GM12874 (cell line): ENCODE measurements around the gene C10orf67.

Experiments
- TF ChIP-seq, protein P1 (sequence below): IDR thresholded peaks from 2 replicates; pipeline ENCODE4 v1.5.1; 2011; ENCODE audit warnings: low read depth, mild to moderate bottlenecking, control low read depth, low read length, moderate library complexity; ENCODE audit not compliant: insufficient read depth

C10orf67 gene

DNA sequence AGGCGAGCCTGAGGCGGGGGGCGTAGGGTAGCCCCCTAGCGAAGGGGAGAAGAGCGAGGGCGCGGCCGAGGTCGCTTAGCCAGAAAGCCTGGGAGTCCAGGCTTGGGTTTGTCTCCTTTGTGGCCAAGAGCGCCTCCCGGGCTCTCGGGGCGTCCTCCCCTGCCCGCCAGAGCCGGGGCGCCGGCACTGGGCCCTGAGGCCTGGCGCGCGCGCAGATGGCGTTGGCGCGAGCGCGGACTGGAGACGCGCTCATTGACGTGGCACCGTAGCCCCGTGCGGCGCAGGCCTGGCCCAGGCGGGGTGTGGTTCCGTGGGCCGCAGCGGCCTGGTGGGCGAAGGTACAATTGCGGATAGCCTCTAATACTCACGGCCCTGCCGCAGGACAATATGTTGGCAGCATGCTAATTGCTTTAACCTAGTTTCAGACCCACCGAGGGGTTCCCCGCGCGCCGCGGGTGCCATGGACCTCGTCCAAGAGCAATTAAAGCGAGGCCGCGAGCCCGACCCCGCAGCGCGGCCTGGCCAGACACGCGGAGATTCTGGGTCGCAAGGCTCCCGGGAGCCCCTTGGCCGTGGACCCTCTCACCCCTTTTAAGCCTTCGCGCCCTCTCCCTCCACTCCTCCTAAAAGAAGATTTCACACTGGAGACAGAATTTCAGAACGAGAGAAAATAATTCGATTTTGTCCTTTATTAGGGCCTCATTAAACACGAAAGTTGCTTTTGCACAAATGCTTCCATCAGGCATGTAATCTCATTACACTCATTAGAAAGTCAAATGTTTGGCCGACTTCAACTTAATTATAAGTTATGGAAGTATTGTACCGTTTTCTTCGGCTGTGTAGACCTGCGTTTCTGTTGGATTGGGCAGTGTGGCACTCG is 149.4 kb downstream of the C10orf67 start:
- TF ChIP-seq, protein P1, sequence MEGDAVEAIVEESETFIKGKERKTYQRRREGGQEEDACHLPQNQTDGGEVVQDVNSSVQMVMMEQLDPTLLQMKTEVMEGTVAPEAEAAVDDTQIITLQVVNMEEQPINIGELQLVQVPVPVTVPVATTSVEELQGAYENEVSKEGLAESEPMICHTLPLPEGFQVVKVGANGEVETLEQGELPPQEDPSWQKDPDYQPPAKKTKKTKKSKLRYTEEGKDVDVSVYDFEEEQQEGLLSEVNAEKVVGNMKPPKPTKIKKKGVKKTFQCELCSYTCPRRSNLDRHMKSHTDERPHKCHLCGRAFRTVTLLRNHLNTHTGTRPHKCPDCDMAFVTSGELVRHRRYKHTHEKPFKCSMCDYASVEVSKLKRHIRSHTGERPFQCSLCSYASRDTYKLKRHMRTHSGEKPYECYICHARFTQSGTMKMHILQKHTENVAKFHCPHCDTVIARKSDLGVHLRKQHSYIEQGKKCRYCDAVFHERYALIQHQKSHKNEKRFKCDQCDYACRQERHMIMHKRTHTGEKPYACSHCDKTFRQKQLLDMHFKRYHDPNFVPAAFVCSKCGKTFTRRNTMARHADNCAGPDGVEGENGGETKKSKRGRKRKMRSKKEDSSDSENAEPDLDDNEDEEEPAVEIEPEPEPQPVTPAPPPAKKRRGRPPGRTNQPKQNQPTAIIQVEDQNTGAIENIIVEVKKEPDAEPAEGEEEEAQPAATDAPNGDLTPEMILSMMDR = no peak

DNA sequence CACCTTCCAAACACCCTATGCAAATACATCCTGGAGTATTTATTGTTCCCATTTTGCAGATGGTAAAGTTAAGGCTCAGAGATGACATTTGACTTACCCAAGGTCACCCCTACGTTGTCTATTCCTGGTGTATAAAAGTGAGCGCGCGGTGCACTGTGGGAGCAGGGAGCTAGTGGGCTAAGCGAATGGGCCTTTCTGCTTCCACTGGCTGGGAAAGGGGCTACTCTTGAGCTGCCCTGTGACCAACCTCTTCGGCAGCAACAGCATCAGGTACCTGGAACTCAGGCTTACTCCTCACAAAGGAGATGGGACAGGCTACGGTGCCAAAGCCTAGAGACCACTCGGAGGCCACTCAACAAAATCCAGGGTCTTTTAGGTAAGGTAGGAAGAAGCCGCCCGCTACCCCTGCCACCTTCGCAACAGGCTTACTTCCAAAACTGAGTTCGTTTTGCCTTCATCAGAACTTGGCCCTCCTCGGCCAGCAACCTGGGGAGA is 150.1 kb downstream of the C10orf67 start:
- TF ChIP-seq, protein P1 = no peak

DNA sequence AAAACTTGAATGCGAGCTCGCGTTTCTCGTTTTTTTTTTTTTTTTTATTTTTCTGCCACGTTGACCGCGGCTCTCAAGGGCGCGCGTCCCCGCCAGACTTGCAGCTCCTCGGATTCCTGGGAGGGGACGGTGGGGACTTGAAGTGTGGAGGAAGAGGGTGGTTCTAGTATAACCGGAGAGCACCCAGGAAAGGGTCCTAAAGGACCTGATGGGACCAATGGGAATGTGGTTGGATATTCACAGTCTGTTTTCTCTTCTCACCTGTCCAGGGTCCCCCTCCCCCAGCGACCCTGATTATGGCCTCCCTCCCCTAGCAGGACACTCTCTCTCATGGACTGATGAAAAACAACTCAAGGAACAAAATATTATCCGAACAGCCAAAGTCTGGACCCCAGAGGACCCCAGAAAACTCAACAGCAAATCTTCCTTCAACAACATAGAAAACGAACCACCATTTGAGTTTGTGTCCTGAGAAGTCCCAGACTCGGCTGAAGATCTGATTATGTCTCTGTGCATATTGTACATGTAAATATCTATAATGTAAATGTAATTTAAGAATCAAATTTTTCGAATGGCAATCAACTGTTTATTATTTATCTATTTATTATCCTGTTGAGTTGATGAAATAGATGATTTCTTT is 151.0 kb downstream of the C10orf67 start:
- TF ChIP-seq, protein P1 = no peak

DNA sequence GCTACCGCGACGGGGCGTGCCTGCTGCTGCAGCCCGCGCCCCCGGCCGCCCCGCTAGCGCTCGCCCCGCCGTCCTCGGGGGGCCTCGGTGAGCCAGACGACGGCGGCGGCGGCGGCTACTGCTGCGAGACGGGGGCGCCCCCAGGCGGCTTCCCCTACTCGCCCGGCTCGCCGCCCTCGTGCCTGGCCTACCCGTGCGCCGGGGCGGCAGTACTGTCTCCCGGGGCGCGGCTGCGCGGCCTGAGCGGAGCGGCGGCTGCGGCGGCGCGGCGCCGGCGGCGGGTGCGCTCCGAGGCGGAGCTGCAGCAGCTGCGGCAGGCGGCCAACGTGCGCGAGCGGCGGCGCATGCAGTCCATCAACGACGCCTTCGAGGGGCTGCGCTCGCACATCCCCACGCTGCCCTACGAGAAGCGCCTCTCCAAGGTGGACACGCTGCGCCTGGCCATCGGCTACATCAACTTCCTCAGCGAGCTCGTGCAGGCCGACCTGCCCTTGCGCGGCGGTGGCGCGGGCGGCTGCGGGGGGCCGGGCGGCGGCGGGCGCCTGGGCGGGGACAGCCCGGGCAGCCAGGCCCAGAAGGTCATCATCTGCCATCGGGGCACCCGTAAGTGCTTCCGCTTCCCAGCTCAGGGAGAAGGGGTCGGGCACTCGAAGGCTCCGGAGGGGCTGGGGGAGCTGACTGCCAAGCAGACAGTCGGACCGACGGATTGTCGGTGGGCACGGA is 151.7 kb downstream of the C10orf67 start:
- TF ChIP-seq, protein P1 = no peak

DNA sequence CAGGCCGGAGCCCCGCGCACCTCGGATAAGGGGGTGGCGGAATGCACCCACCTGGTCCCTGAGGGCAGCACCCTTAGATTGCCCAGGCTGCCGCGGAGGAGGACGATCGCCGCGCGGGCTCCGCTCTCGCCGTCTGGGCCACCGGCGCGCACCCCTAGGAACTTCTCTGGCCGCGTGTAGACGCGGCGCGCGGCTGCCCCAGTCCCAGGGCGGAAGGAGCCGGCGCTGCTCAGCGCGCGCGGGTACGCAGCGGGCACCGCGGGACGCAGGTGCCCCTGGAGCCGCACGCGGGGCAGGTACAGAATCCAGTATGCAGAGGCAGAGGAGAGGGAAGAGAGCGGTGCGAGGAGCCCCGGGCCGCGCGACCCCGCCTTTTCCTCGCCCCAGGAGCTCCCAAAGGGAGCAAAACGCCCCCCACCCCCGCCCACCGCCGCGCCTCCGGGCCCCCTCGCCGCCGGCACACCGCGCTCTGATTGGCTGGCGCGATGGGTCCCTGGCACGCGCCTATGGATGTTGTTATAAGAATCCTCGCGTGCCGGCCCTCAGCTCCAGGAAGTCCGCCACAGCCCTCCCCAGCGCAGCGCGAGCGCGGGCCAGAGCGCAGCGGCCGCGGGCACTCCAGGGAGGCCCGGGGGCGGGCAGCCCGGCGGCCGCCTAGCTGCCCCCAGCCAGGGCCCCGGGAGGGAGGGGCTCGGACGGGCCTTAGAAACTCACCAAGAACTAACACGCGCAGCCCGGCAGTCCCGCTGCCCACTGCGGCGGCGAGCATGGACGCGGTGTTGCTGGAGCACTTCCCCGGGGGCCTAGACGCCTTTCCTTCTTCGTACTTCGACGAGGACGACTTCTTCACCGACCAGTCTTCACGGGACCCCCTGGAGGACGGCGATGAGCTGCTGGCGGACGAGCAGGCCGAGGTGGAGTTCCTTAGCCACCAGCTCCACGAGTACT is 152.6 kb downstream of the C10orf67 start, which contains the start of gene PTF1A:
Gene PTF1A (plus strand): TSS at position 549 of the 948 bp plus-strand sequence. CDS start 219 bp downstream, at position 768.
- TF ChIP-seq, protein P1 = no peak

DNA sequence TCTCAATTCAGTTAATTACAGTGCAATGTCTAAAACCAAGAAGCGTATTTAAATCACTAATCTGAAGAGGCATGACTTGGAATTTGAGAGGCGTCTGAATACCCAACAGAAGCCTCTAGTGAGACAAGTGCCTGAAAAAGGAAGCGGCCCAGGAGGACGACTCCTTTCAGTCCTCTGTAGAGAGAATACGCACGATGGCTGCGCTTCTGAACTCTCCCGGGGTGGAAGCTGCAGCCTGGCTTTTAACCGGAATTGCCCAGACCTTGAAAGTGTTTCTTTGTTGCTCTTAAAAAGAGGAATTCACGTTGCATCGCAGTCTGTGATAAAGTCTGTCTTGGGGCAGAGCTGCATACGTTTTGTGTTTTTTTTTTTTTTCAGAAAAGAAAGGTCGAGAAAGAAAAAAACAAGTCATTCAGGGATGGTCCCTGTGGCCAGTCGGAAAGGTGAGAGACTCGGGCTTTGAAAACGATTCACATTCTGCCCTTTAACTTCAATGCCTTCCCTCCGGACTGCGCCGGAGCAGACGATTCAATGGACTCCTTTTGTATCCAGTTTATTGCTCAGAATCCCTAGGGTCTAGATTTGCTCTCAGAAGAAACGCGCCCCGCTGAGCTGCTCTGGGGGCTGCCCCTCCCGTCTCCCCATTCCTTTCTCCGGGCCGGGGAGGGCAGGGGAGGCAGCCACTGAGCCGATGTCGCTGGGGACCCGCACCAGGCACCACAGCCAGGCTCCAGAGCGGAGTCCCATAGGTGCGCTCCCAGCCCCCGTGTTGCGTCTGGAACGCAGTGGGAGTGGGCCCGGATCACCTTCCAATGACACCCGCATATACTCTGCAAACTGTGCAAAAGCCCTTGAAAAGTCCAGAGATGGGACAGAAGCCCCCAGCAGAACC is 153.5 kb downstream of the C10orf67 start:
- TF ChIP-seq, protein P1 = no peak
